ENCODE data around the gene LARP1. TPM values are rescaled to one million over a fixed set of nuclear protein-coding genes. Genes with fewer than 3 reads are reported as not detected.

The LARP1 gene
- total RNA-seq, 2 experiments from 2014 or later: 225 to 339 TPM

GRCh38 chr5:154780128-154780527 is 25.0 kb downstream of the LARP1 start:
- H3K9me3 Mint-ChIP-seq (ENCODE audit: low read depth): no peaks in the 10 kb centered on the region
- DNase-seq: no peak
- ChIA-PET CTCF (interaction anchor here (0.6 kb wide), 1 partner anchor 56 kb away, joined by 4 read pairs; no protein-coding TSS in a partner anchor), POLR2A (interaction anchor here (0.7 kb wide), 1 partner anchor 89 kb away, joined by 3 read pairs; no protein-coding TSS in a partner anchor)
- H3K27me3 Mint-ChIP-seq: no peaks in the 10 kb centered on the region
- H3K4me3 Mint-ChIP-seq: no peak overlapping the region
- H3K36me3 Mint-ChIP-seq (ENCODE audit: low read depth): peaks cover 5% of the 10 kb centered on the region
- no peak for ATAC-seq
- H3K4me1 Mint-ChIP-seq: peaks cover 74% of the 10 kb centered on the region
- peak overlapping the region; percentile 77 for H3K27ac Mint-ChIP-seq
- intact Hi-C loops (cut with DNase I, micrococcal nuclease): no loop called here

DNA sequence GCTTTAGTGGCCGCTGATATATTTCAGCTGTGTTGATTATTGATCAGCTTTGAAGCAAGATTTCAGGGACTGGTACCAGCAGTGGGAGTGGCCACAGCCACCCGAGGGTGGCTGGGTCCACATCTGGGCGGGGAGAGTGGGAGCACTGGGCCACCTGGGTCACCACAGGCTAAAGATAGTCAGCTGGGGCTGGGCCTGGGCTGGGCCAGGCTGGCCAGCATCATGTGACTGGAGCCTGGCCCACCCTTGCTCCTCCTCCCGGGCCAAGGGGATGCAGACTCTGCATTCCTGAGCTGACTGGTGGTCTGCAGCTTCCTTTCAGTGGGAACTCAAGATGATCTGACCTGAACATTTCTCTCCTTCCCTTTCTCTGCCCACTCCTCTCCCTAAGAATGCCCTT is 27.1 kb downstream of the LARP1 start:
- peaks cover 8% of the 10 kb centered on the region for H3K36me3 Mint-ChIP-seq (ENCODE audit: low read depth)
- ChIA-PET POLR2A (no interaction called here), CTCF (interaction anchor here (0.7 to 1.0 kb wide), 2 partner anchors 10 to 37 kb away, joined by 3 to 4 read pairs; no protein-coding TSS in a partner anchor)
- no peaks in the 10 kb centered on the region for H3K27me3 Mint-ChIP-seq
- intact Hi-C loops (cut with DNase I, micrococcal nuclease): no loop called here
- no peak for DNase-seq
- H3K27ac Mint-ChIP-seq: peak overlapping the region; percentile 11
- ATAC-seq: no peak
- H3K4me1 Mint-ChIP-seq: peaks cover 88% of the 10 kb centered on the region
- no peak overlapping the region for H3K4me3 Mint-ChIP-seq
- H3K9me3 Mint-ChIP-seq (ENCODE audit: low read depth): no peaks in the 10 kb centered on the region

DNA sequence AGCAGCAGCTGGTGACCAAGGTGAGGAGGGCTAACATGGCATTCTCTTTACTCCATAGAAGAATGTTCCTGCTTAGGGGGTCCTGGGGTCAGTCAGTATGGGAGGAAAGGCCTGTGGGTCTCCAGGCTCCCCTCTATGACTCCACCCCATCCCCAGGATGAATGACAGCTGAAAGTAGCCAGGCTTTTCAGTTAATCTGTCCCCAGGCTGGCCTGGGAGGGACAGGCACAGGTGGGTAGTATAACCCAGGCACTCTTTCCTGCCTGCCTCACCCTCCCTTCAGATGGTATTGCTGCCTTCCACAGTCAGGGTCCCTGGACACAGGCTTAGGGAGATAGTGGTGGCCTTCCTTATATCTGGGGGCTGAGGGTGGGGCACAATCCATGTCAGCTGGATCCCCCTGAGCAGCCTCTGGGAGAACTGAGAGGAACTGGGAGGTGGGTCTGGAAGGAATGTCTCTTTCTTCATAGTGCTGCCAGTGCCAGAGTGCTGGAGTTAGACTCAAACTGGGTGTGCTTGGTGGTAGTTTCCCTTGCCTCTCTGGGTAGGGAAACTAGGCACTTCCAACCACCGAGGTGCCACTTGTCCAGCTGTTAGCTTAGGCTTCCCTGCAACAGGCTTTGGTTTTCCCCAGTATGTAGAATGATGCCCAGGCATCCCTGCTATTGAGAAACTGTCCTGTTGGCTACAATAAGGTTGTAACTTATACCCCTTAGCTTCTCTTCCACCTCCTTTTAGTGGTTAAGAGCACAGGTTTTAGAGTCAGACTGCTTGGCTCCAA is 27.8 kb downstream of the LARP1 start:
- intact Hi-C loops (cut with DNase I, micrococcal nuclease): no loop called here
- Mint-ChIP-seq H3K36me3 (ENCODE audit: low read depth) (peaks cover 8% of the 10 kb centered on the region), H3K4me3 (no peak overlapping the region), H3K9me3 (ENCODE audit: low read depth) (no peaks in the 10 kb centered on the region), H3K27me3 (no peaks in the 10 kb centered on the region), H3K27ac (peak overlapping the region; percentile 61), H3K4me1 (peaks cover 93% of the 10 kb centered on the region)
- ATAC-seq (no peak), DNase-seq (no peak)
- POLR2A ChIA-PET: interaction anchor here (1.0 kb wide), 1 partner anchor 21 kb away, joined by 3 read pairs; no protein-coding TSS in a partner anchor
- CTCF ChIA-PET: interaction anchor here (0.6 to 1.2 kb wide), 4 partner anchors 9 to 36 kb away, joined by 3 to 4 read pairs (median 3); no protein-coding TSS in a partner anchor

- no peak overlapping the region for H3K4me3 Mint-ChIP-seq
- ChIA-PET CTCF (interaction anchor here (0.7 to 1.2 kb wide), 3 partner anchors 11 to 22 kb away, joined by 3 read pairs; no protein-coding TSS in a partner anchor), POLR2A (interaction anchor here (1.0 to 1.2 kb wide), 2 partner anchors 22 to 30 kb away, joined by 3 to 4 read pairs; no protein-coding TSS in a partner anchor)
- H3K36me3 Mint-ChIP-seq (ENCODE audit: low read depth): peaks cover 9% of the 10 kb centered on the region
- peak; percentile 48 for ATAC-seq
- peaks cover 94% of the 10 kb centered on the region for H3K4me1 Mint-ChIP-seq
- intact Hi-C loops (cut with DNase I, micrococcal nuclease): no loop called here
- DNase-seq: no peak
- no peaks in the 10 kb centered on the region for H3K9me3 Mint-ChIP-seq (ENCODE audit: low read depth)
- peak overlapping the region; percentile 75 for H3K27ac Mint-ChIP-seq
- no peaks in the 10 kb centered on the region for H3K27me3 Mint-ChIP-seq
Measured at GRCh38 chr5:154783774-154784460, 28.7 kb downstream of the LARP1 start.

DNA sequence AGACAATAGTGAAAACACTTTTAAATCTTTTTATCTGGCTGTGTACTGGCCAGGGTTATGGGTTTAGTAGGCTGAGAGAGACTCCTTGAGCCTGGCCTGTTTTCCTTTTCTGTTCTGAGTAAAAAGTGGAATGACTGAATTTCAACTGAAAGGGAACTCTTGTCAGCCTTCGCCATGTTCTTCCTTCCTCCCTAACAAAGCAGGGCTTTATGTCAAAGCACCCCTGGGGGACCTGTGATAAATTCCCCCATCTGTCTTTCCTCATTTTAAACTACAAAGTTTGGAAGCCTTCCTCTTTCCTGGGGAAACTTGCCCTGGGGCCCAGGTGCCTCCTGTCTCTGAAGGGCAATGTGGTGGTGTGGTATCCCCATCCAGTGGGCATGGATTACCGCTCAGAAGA is 29.7 kb downstream of the LARP1 start:
- Mint-ChIP-seq H3K9me3 (ENCODE audit: low read depth) (no peaks in the 10 kb centered on the region), H3K27me3 (no peaks in the 10 kb centered on the region), H3K4me3 (no peak overlapping the region), H3K27ac (peak overlapping the region; percentile 75), H3K36me3 (ENCODE audit: low read depth) (peaks cover 11% of the 10 kb centered on the region), H3K4me1 (peaks cover 85% of the 10 kb centered on the region)
- intact Hi-C loops (cut with DNase I, micrococcal nuclease): no loop called here
- no peak for DNase-seq
- ChIA-PET CTCF (interaction anchor here (0.8 kb wide), 1 partner anchor 18 kb away, joined by 3 read pairs; no protein-coding TSS in a partner anchor), POLR2A (interaction anchor here (1.2 kb wide), 1 partner anchor 31 kb away, joined by 4 read pairs; no protein-coding TSS in a partner anchor)
- peak; percentile 13 for ATAC-seq

DNA sequence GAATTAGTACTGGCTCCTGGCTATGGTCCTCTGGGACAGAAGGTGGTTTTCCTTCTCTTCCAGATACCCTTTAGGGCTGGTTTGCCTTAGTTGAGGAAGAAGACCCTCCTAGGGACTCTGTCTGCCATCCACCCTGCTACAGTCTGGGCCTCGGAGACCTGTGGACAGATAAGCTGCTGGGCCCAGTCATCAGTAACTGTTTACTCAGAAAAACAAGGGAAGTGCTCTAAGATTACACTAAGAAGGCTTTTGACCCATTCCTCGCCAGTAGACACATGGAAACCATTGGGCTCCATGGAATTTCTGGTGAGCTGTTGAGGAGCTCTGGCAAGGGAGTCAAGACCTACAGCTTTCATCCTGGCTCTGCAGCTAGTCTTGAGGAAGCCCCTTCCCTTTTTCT is 31.2 kb downstream of the LARP1 start:
- intact Hi-C loops (cut with DNase I, micrococcal nuclease): no loop called here
- Mint-ChIP-seq H3K27ac (peak overlapping the region; percentile 25), H3K4me3 (no peak overlapping the region), H3K4me1 (peaks cover 69% of the 10 kb centered on the region), H3K9me3 (ENCODE audit: low read depth) (no peaks in the 10 kb centered on the region), H3K27me3 (no peaks in the 10 kb centered on the region), H3K36me3 (ENCODE audit: low read depth) (peaks cover 20% of the 10 kb centered on the region)
- DNase-seq (no peak), ATAC-seq (no peak)
- ChIA-PET CTCF (interaction anchor here (0.6 kb wide), 1 partner anchor 15 kb away, joined by 4 read pairs; no protein-coding TSS in a partner anchor), POLR2A (interaction anchor here (0.7 kb wide), 1 partner anchor 14 kb away, joined by 3 read pairs; no protein-coding TSS in a partner anchor)

DNA sequence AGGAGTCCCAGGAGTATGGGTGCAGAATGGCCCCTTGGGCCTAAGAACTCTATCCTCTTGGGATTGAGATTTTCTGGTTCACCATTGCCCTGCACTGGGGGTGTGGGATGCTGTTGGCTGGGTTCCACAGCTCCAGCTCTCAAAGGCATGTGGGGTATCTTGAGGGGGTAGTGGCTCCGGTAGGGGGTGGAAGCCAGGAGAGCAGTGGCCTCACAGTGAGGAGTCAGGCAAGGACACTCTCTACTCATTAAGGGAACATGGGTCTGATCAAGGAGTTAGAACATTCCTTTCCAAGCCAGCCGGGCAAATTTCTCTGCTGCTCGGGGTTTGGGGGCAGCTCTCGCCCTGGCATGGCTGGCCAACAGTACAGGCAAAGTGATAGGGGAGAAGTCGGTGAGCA is 33.0 kb downstream of the LARP1 start:
- no peak for ATAC-seq
- ChIA-PET POLR2A (no interaction called here), CTCF (interaction anchor here (0.6 to 1.0 kb wide), 2 partner anchors 15 to 254 kb away, joined by 3 read pairs; no protein-coding TSS in a partner anchor)
- peaks cover 51% of the 10 kb centered on the region for H3K4me1 Mint-ChIP-seq
- H3K36me3 Mint-ChIP-seq (ENCODE audit: low read depth): peaks cover 34% of the 10 kb centered on the region
- H3K9me3 Mint-ChIP-seq (ENCODE audit: low read depth): no peaks in the 10 kb centered on the region
- H3K27me3 Mint-ChIP-seq: no peaks in the 10 kb centered on the region
- DNase-seq: no peak
- no peak overlapping the region for H3K4me3 Mint-ChIP-seq
- intact Hi-C loops (cut with DNase I, micrococcal nuclease): no loop called here
- peak overlapping the region; percentile 85 for H3K27ac Mint-ChIP-seq

- ChIA-PET POLR2A (no interaction called here), CTCF (interaction anchor here (0.7 to 1.8 kb wide), 5 partner anchors 9 to 142 kb away, joined by 3 to 5 read pairs (median 3); no protein-coding TSS in a partner anchor)
- Mint-ChIP-seq H3K9me3 (ENCODE audit: low read depth) (no peaks in the 10 kb centered on the region), H3K4me1 (peaks cover 23% of the 10 kb centered on the region), H3K4me3 (no peak overlapping the region), H3K27me3 (no peaks in the 10 kb centered on the region), H3K27ac (no peak overlapping the region), H3K36me3 (ENCODE audit: low read depth) (peaks cover 55% of the 10 kb centered on the region)
- intact Hi-C loops (cut with DNase I, micrococcal nuclease): no loop called here
- no peak for ATAC-seq
- DNase-seq: no peak
Measured at GRCh38 chr5:154791535-154791934, 36.4 kb downstream of the LARP1 start.

DNA sequence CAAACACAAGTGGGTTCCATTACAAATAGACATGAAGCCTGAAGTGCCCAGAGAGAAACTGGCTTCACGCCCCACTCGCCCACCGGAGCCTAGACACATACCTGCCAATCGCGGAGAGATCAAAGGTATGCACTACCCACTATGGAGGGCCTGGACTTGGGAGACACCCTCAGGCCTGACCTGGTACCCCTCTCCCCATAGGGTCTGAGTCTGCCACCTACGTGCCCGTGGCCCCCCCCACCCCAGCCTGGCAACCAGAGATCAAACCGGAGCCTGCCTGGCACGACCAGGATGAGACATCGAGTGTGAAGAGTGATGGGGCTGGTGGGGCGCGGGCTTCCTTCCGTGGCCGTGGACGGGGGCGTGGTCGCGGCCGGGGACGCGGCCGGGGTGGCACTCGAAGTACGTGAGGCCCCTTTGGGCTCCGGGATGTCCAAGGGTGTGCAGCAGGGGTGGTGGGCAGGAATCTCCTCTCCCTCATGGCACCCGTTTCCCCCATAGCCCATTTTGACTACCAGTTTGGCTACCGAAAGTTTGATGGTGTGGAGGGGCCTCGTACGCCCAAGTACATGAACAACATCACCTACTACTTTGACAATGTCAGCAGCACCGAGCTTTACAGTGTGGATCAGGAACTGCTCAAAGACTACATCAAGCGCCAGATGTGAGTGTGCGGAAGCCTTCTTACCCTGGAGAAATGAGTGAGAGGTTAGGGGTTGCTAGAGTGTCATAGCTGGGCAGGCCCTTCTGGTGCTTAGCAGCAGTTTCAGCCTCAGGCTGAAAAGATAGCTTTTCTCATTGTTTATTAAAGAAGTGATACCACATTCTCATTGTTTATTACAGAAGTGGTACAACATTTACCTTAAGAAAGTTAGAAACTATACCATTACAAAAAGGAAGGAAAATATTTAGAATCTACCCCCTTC is 38.7 kb downstream of the LARP1 start:
- Mint-ChIP-seq H3K27ac (peak overlapping the region; percentile 15), H3K36me3 (ENCODE audit: low read depth) (peaks cover 59% of the 10 kb centered on the region), H3K4me1 (peaks cover 3% of the 10 kb centered on the region), H3K4me3 (no peak overlapping the region), H3K9me3 (ENCODE audit: low read depth) (no peaks in the 10 kb centered on the region), H3K27me3 (no peaks in the 10 kb centered on the region)
- POLR2A ChIA-PET: no interaction called here
- no peak for ATAC-seq
- intact Hi-C loops (cut with DNase I, micrococcal nuclease): no loop called here
- no peak for DNase-seq
- CTCF ChIA-PET: interaction anchor here (0.6 to 0.7 kb wide), 2 partner anchors 23 to 26 kb away, joined by 3 read pairs; no protein-coding TSS in a partner anchor

- Mint-ChIP-seq H3K4me3 (no peak overlapping the region), H3K4me1 (peaks cover 6% of the 10 kb centered on the region), H3K27me3 (no peaks in the 10 kb centered on the region), H3K36me3 (ENCODE audit: low read depth) (peaks cover 66% of the 10 kb centered on the region), H3K9me3 (ENCODE audit: low read depth) (no peaks in the 10 kb centered on the region), H3K27ac (peak overlapping the region; percentile 15)
- no peak for DNase-seq
- ChIA-PET POLR2A (no interaction called here), CTCF (interaction anchor here (0.6 to 1.2 kb wide), 3 partner anchors 22 to 144 kb away, joined by 3 read pairs; no protein-coding TSS in a partner anchor)
- no peak for ATAC-seq
- intact Hi-C loops (cut with DNase I, micrococcal nuclease): no loop called here
Measured at GRCh38 chr5:154794525-154795234, 39.5 kb downstream of the LARP1 start.
